Esophagus squamous epithelium (tissue), 5 donors: ENCODE results near the gene LIN7C. TPM values are rescaled to one million over a fixed set of nuclear protein-coding genes. Genes with fewer than 3 reads are reported as not detected.
A peak's percentile ranks its signal among the peaks of the same experiment; 100 is the strongest.

Experiments used
- DNase-seq: peaks from one replicate; lab custom pipeline; 2025; lab: John Stamatoyannopoulos, UW
- H3K27ac ChIP-seq, 4 donors: fragments of 200-600 bp; sonication (generic); one replicate each; pipeline ENCODE4 v1.5.1; 2016 to 2019; ENCODE audit warnings: mild to moderate bottlenecking in 1 of 4
- H3K27me3 ChIP-seq, 4 donors: fragments of 200-600 bp; sonication (generic); 1 replicate in 3 of 4; 2 replicates in 1 of 4; pipeline versions ENCODE4 v1.5.1 to v1.6.0; 2017 to 2021; ENCODE audit warnings: antibody characterized with exemption in 1 of 4
- H3K36me3 ChIP-seq, 3 donors: fragments of 200-600 bp; sonication (generic); one replicate each; pipeline ENCODE4 v1.5.1; 2016 to 2019
- H3K4me1 ChIP-seq, 3 donors: fragments of 200-600 bp; sonication (generic); one replicate each; pipeline ENCODE4 v1.5.1; 2017 to 2019
- H3K4me3 ChIP-seq, 4 donors: fragments of 200-600 bp; sonication (generic); 1 replicate in 3 of 4; 2 replicates in 1 of 4; pipeline ENCODE4 v1.5.1; 2016 to 2019; ENCODE audit warnings: mild to moderate bottlenecking in 2 of 4, moderate library complexity in 1 of 4
- H3K9me3 ChIP-seq, 3 donors: fragments of 200-600 bp; sonication (generic); one replicate each; pipeline ENCODE4 v1.5.1; 2016 to 2019
- POLR2A ChIP-seq, 4 donors: fragments of 450-650 bp; IDR thresholded peaks; one replicate each; pipeline ENCODE4 v1.6.1; 2017; ENCODE audit warnings: antibody characterized with exemption in 4 of 4, mild to moderate bottlenecking in 4 of 4, moderate library complexity in 3 of 4
- WGBS, 2 donors: methylation state at CpG; one replicate each; pipeline ENCODE4 v1.1.5; 2018; 5-methylcytosine and 5-hydroxymethylcytosine counted together
- intact Hi-C: fragments of 100-400 bp; cut with DNase I; formaldehyde crosslinking; loops from one replicate; pipeline ENCODE4 v1.15.0; 2022
- total RNA-seq, 4 donors: library from RNA; depleted of rRNA; stranded (reverse); fragments of >200 nt; gene quantifications; one replicate each; pipeline ENCODE4 v1.1.0, GENCODE V29; 2016
- TF ChIP-seq, protein P1 (sequence below), 6 experiments: fragments of 450-650 bp in 4 of 6; fragments of 200-600 bp in 2 of 6; sonication (generic) in 2 of 6; IDR thresholded peaks; one replicate each; pipeline ENCODE4 v1.5.1; 2016 to 2019; ENCODE audit warnings: antibody characterized with exemption in 6 of 6, mild to moderate bottlenecking in 4 of 6, moderate library complexity in 4 of 6
- donor health status: DM: yes; HTN: yes; CAD: no.

Gene LIN7C
- total RNA-seq, 4 donors from 2014 or later, result 30.4 to 50.3 (median 47.3) TPM

DNA sequence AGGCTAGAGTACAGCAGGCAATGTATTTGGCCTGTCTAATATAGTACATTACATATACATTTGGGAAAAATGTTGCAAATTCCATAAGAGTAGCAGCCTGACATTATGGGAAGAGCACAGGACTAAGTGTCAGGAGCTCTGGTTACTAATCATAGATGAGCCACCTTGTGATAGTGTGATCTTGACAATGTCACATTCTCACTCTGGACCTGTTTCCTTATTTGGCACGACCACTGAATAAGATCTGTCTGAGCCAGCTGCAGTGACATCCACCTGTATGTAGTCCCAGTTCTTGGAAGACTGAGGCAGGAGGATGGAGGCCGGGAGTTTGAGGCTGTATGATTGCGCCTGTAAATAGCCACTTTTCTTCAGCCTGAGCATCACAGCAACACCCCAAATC lies 5.7 kb upstream of the LIN7C start:
- no peak overlapping the region for H3K27ac ChIP-seq
- H3K4me3 ChIP-seq, result no peak overlapping the region
- no peak for TF ChIP-seq POLR2A (IDR thresholded peaks at IDR 0.05)
- TF ChIP-seq, protein P1, sequence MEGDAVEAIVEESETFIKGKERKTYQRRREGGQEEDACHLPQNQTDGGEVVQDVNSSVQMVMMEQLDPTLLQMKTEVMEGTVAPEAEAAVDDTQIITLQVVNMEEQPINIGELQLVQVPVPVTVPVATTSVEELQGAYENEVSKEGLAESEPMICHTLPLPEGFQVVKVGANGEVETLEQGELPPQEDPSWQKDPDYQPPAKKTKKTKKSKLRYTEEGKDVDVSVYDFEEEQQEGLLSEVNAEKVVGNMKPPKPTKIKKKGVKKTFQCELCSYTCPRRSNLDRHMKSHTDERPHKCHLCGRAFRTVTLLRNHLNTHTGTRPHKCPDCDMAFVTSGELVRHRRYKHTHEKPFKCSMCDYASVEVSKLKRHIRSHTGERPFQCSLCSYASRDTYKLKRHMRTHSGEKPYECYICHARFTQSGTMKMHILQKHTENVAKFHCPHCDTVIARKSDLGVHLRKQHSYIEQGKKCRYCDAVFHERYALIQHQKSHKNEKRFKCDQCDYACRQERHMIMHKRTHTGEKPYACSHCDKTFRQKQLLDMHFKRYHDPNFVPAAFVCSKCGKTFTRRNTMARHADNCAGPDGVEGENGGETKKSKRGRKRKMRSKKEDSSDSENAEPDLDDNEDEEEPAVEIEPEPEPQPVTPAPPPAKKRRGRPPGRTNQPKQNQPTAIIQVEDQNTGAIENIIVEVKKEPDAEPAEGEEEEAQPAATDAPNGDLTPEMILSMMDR (IDR thresholded peaks at IDR 0.05), result no peak
- no peaks in the 10 kb centered on the region for H3K9me3 ChIP-seq
- WGBS, 2 donors, result 82 to 90% methylated on average over 3 of the region's 3 CpGs
- no peak for DNase-seq
- no peaks in the 10 kb centered on the region for H3K36me3 ChIP-seq
- no peaks in the 10 kb centered on the region for H3K27me3 ChIP-seq
- intact Hi-C loops, result no loop called here
- peaks cover 5 to 27% (median 5%) of the 10 kb centered on the region in 3 donors for H3K4me1 ChIP-seq

DNA sequence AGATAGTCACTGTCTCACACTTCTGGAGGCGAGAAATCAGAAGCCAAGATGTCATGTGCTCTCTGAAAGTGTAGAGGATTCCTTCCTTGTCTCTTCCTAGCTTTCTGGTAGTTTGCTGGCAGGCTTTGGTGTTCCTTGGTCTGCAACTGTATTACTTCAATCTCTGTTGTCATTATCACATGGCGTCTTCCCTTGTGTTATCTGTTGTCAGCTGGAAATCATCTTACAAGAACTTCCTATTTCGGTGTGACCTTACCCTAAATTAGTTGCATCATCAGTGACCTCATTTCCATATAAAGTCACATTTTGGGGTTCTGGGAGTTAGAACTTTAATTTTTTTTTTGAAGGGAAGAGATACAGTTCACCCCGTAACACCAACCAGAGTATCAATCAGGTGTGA lies 3.3 kb upstream of the LIN7C start:
- Histone ChIP-seq H3K9me3 (no peaks in the 10 kb centered on the region), H3K27ac (no peak overlapping the region), H3K4me3 (no peak overlapping the region), H3K27me3 (no peaks in the 10 kb centered on the region), H3K4me1 (peaks cover 14 to 40% (median 15%) of the 10 kb centered on the region in 3 donors), H3K36me3 (no peaks in the 10 kb centered on the region)
- intact Hi-C loops, result no loop called here
- no peak for TF ChIP-seq POLR2A (IDR thresholded peaks at IDR 0.05)
- TF ChIP-seq, protein P1 (IDR thresholded peaks at IDR 0.05), result no peak
- no peak for DNase-seq
- 85 to 88% methylated on average over 4 of the region's 4 CpGs for WGBS, 2 donors

DNA sequence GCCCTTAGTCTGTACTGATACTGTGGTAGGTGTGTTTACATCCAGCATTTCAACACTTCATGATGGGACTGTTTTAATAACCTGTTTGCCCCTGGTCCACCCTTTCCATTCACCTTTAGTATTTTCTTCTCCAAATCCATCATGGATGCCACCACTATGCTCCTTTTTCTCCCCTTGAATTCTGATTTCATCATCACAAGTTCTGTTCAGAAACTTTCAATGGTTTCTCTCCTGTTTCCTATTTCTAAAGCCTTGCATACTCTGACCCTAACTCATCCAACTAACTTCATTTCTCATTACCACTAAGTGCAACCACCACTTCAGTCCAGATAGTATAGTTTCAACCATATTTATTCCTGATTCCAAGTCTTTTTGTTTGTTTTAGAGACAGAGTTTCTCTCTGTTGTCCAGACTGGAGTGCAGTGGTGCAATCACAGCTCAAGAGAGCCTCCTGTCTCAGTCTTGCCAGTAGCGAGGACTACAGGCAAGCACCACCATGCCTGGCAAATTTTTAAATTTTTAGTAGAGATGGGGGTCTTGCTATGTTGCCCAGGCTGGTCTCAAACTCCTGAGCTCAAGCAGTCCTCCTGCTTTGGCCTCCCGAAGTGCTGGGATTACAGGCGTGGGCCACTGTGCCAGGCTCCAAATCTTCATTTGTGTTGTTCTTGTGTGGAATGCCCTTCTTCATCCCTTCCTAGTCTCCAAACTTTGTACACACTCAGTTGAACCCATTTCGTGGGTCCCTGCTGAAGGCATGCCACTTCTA lies 1.2 kb upstream of the LIN7C start:
- intact Hi-C loops, result no loop called here
- Histone ChIP-seq H3K36me3 (no peaks in the 10 kb centered on the region), H3K4me3 (peak overlapping the region in 3 of 4 donors; percentile 78 to 81 (median 80)), H3K4me1 (peaks cover 15 to 45% (median 33%) of the 10 kb centered on the region in 3 donors), H3K27me3 (no peaks in the 10 kb centered on the region), H3K27ac (no peak overlapping the region), H3K9me3 (no peaks in the 10 kb centered on the region)
- WGBS, 2 donors, result 89 to 100% methylated on average over 4 of the region's 4 CpGs
- DNase-seq, result no peak
- TF ChIP-seq, protein P1 (IDR thresholded peaks at IDR 0.05), result no peak
- no peak for TF ChIP-seq POLR2A (IDR thresholded peaks at IDR 0.05)

DNA sequence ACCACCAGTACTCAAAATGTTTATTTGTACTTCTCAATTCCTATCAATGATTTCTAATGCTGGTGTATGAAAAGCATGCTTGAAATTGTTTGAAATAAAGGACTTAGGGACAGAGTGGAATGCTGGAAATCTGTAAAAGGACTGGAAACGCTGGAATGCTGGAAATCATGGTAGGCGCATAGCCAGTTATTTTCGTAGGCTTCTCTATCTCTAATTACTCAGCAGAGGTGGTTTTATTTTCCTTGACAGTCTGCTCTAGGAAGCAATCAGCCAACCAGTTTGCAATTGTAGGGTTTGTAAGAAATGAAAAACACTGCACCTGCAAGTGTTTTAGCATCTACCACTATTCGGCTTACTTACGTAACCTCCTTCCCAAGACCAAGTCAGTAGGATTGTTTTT lies 788 bp downstream of the LIN7C start:
- Histone ChIP-seq H3K4me1 (peaks cover 15 to 55% (median 37%) of the 10 kb centered on the region in 3 donors), H3K27ac (peak overlapping the region; percentile 92 to 96 (median 94)), H3K4me3 (peak overlapping the region; percentile 77 to 81 (median 79)), H3K36me3 (peaks cover 0 to 14% (median 3%) of the 10 kb centered on the region in 3 donors), H3K27me3 (no peaks in the 10 kb centered on the region), H3K9me3 (no peaks in the 10 kb centered on the region)
- DNase-seq, result no peak
- TF ChIP-seq, protein P1 (IDR thresholded peaks at IDR 0.05), result no peak
- no peak for TF ChIP-seq POLR2A (IDR thresholded peaks at IDR 0.05)
- WGBS, 2 donors, result 4 to 6% methylated on average over 5 of the region's 5 CpGs
- intact Hi-C loops, result no loop called here

DNA sequence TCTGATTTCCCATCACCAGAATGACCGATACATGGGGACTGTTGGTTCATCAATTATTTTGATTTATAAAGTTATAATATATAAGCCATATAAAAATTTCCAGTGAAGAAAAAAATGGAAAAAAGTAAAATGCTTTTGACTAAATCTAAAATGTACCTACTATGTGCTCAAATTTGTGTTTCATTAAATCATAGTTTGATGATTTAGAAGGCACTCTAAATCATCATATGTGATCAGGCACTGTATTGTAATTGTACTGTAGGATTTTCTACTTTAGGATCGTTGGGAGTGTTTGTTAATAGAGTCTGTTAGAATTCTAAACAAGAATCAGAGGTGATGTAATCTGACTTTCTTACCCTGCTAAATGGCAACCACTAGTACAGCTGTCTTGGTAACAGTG lies 2.4 kb downstream of the LIN7C start:
- WGBS, 2 donors, result 67 to 76% methylated on average over 2 of the region's 2 CpGs
- TF ChIP-seq POLR2A (IDR thresholded peaks at IDR 0.05), result no peak
- TF ChIP-seq, protein P1 (IDR thresholded peaks at IDR 0.05), result no peak
- Histone ChIP-seq H3K36me3 (peaks cover 0 to 30% (median 6%) of the 10 kb centered on the region in 3 donors), H3K27me3 (no peaks in the 10 kb centered on the region), H3K4me3 (no peak overlapping the region), H3K9me3 (no peaks in the 10 kb centered on the region), H3K4me1 (peaks cover 15 to 59% (median 37%) of the 10 kb centered on the region in 3 donors), H3K27ac (no peak overlapping the region)
- intact Hi-C loops, result no loop called here
- DNase-seq, result no peak
